Measurements from ENCODE around the gene LRRC51. TPM values are rescaled to one million over a fixed set of nuclear protein-coding genes. Genes with fewer than 3 reads are reported as not detected.

LRRC51 gene
- total and polyA plus RNA-seq, 8 donors = 6.7 to 29.7 (median 21.2) TPM

- peak; percentile 95 for ATAC-seq
- intact Hi-C loops (cut with DNase I) = no loop called here
- H3K4me3 ChIP-seq = peak within 1 kb of the TSS; percentile 52 to 58
- peaks cover 0 to 25% of the 10 kb centered on the region in 2 donors for H3K36me3 ChIP-seq
- no peak for TF ChIP-seq CTCF (IDR thresholded peaks at IDR 0.05)
- peaks cover 8 to 16% of the 10 kb centered on the region in 2 donors for H3K4me1 ChIP-seq
- no peaks in the 10 kb centered on the region for H3K27me3 ChIP-seq
- H3K27ac ChIP-seq = peak within 1 kb of the TSS; percentile 99 to 100
- no peaks in the 10 kb centered on the region for H3K9me3 ChIP-seq
- peak; percentile 93 to 100 (median 99) for DNase-seq
These were observed 31.7 kb downstream of the LRRC51 start, which contains the start of gene ANAPC15 for GRCh38 chr11:72112143-72112977. Gene ANAPC15 (minus strand): TSS chr11:72112695. CDS start chr11:72111276, 1,419 bp downstream.

- no peak for DNase-seq
- TF ChIP-seq CTCF (IDR thresholded peaks at IDR 0.05) = no peak
- Histone ChIP-seq H3K27ac (peak overlapping the region; percentile 99 to 100), H3K9me3 (no peaks in the 10 kb centered on the region), H3K27me3 (no peaks in the 10 kb centered on the region), H3K4me3 (peak overlapping the region; percentile 52 to 58), H3K4me1 (peaks cover 8 to 16% of the 10 kb centered on the region in 2 donors), H3K36me3 (peaks cover 0 to 17% of the 10 kb centered on the region in 2 donors)
- ATAC-seq = no peak
- intact Hi-C loops (cut with DNase I) = no loop called here
These were observed 32.5 kb downstream of the LRRC51 start for GRCh38 chr11:72112978-72113808.

GRCh38 chr11:72114570-72114969, 33.9 kb downstream of the LRRC51 start:
- Histone ChIP-seq H3K36me3 (peaks cover 0 to 4% of the 10 kb centered on the region in 2 donors), H3K9me3 (no peaks in the 10 kb centered on the region), H3K4me3 (no peak overlapping the region), H3K27ac (no peak overlapping the region), H3K27me3 (no peaks in the 10 kb centered on the region), H3K4me1 (peaks cover 8 to 21% of the 10 kb centered on the region in 2 donors)
- DNase-seq (no peak), ATAC-seq (no peak)
- TF ChIP-seq CTCF (IDR thresholded peaks at IDR 0.05) = no peak
- intact Hi-C loops (cut with DNase I) = no loop called here

- Histone ChIP-seq H3K27me3 (no peaks in the 10 kb centered on the region), H3K4me1 (peaks cover 8 to 20% of the 10 kb centered on the region in 2 donors), H3K36me3 (no peaks in the 10 kb centered on the region), H3K27ac (peak overlapping the region in 1 of 2 donors; percentile 28), H3K4me3 (no peak overlapping the region), H3K9me3 (no peaks in the 10 kb centered on the region)
- no peak for ATAC-seq
- no peak for TF ChIP-seq CTCF (IDR thresholded peaks at IDR 0.05)
- intact Hi-C loops (cut with DNase I) = no loop called here
- DNase-seq = no peak
These were observed 35.5 kb downstream of the LRRC51 start for GRCh38 chr11:72116019-72116755.
